ENCODE results near the gene RASSF7. TPM values are rescaled to one million over a fixed set of nuclear protein-coding genes. Genes with fewer than 3 reads are reported as not detected.

Gene RASSF7
- total and polyA plus RNA-seq, 9 donors = 4.7 to 163 (median 9.4) TPM; not detected in 1

GRCh38 chr11:593347-593746, 32.6 kb downstream of the RASSF7 start:
- intact Hi-C loops (cut with DNase I) = no loop called here
- no peaks in the 10 kb centered on the region for H3K9me3 ChIP-seq
- TF ChIP-seq CTCF (IDR thresholded peaks at IDR 0.05) (no peak), EP300 (IDR thresholded peaks at IDR 0.05) (no peak), POLR2A (IDR thresholded peaks at IDR 0.05) (no peak)
- H3K36me3 ChIP-seq = no peaks in the 10 kb centered on the region
- DNase-seq = no peak
- H3K27ac ChIP-seq = no peak overlapping the region
- no peaks in the 10 kb centered on the region for H3K4me1 ChIP-seq (ENCODE audit: insufficient read depth)
- 78 to 84% (median 81%) methylated on average over 21 of the region's 21 CpGs for WGBS, 3 donors
- no peaks in the 10 kb centered on the region for H3K27me3 ChIP-seq
- no peak overlapping the region for H3K4me3 ChIP-seq

DNA sequence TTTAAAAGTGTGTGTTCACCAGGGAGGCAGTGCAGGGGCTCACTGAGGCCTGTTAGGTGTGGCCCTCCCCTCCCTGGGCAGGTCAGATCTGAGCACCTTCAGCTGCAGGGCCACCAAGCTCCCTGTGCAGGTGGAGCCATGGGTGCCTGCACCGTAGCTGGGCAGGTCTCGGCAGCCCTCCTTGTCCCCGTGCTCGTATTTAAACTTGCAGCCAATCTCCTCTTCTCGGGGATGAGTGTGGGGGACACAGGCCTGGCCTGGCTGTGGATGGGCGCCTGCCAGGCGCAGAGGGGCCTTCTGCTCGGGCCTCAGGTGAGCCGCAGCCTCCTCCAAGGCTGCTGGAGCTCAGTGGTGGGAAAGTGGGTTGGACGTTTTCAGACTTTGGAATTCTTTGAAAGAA, 34.6 kb downstream of the RASSF7 start:
- H3K27me3 ChIP-seq = no peaks in the 10 kb centered on the region
- no peak overlapping the region for H3K4me3 ChIP-seq
- 87 to 89% (median 88%) methylated on average over 10 of the region's 10 CpGs for WGBS, 3 donors
- H3K27ac ChIP-seq = no peak overlapping the region
- intact Hi-C loops (cut with DNase I) = no loop called here
- DNase-seq = no peak
- TF ChIP-seq EP300 (IDR thresholded peaks at IDR 0.05) (no peak), POLR2A (IDR thresholded peaks at IDR 0.05) (no peak), CTCF (IDR thresholded peaks at IDR 0.05) (no peak)
- H3K4me1 ChIP-seq (ENCODE audit: insufficient read depth) = no peaks in the 10 kb centered on the region
- H3K9me3 ChIP-seq = no peaks in the 10 kb centered on the region
- H3K36me3 ChIP-seq = no peaks in the 10 kb centered on the region

- Histone ChIP-seq H3K36me3 (no peaks in the 10 kb centered on the region), H3K4me1 (ENCODE audit: insufficient read depth) (no peaks in the 10 kb centered on the region), H3K9me3 (no peaks in the 10 kb centered on the region), H3K27ac (no peak overlapping the region), H3K27me3 (no peaks in the 10 kb centered on the region), H3K4me3 (no peak overlapping the region)
- intact Hi-C loops (cut with DNase I) = no loop called here
- TF ChIP-seq CTCF (IDR thresholded peaks at IDR 0.05) = no peak
- TF ChIP-seq POLR2A (IDR thresholded peaks at IDR 0.05) = no peak
- TF ChIP-seq EP300 (IDR thresholded peaks at IDR 0.05) = no peak
- 84 to 91% (median 86%) methylated on average over 10 of the region's 10 CpGs for WGBS, 3 donors
- DNase-seq = no peak
These were observed 35.6 kb downstream of the RASSF7 start for GRCh38 chr11:596374-596773.

DNA sequence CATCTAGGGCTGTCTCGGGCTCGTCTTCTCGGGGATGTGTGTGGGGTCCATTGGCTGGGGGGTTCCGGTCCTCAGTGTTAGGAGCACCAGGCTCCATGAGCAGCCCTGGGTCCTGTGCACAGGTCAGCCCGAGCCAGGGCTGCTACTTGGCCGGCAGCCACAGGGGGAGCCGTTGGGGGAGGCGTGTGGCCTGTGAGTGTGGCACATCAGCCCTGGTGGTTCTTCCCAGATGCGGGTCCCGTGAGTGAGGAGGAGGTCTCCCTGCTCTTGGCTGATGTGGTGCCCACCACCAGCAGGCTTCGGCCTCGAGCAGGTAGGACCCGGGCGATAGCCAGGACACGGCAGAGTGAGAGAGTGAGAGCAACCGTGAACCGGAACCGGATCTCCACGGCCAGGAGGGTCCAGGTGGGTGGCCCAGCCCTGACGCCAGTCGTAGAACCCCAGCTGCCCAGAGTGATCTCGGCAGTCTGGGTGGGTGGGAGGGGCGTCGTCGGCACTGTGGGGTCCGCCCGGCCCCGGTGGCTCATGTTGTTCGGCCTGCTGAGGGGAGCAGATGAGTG, 36.5 kb downstream of the RASSF7 start:
- H3K36me3 ChIP-seq = no peaks in the 10 kb centered on the region
- 77 to 86% (median 83%) methylated on average over 22 to 29 of the region's 29 CpGs for WGBS, 3 donors
- H3K9me3 ChIP-seq = no peaks in the 10 kb centered on the region
- no peak overlapping the region for H3K27ac ChIP-seq
- DNase-seq = no peak
- TF ChIP-seq POLR2A (IDR thresholded peaks at IDR 0.05) = no peak
- no peaks in the 10 kb centered on the region for H3K4me1 ChIP-seq (ENCODE audit: insufficient read depth)
- no peak overlapping the region for H3K4me3 ChIP-seq
- intact Hi-C loops (cut with DNase I) = no loop called here
- H3K27me3 ChIP-seq = no peaks in the 10 kb centered on the region

DNA sequence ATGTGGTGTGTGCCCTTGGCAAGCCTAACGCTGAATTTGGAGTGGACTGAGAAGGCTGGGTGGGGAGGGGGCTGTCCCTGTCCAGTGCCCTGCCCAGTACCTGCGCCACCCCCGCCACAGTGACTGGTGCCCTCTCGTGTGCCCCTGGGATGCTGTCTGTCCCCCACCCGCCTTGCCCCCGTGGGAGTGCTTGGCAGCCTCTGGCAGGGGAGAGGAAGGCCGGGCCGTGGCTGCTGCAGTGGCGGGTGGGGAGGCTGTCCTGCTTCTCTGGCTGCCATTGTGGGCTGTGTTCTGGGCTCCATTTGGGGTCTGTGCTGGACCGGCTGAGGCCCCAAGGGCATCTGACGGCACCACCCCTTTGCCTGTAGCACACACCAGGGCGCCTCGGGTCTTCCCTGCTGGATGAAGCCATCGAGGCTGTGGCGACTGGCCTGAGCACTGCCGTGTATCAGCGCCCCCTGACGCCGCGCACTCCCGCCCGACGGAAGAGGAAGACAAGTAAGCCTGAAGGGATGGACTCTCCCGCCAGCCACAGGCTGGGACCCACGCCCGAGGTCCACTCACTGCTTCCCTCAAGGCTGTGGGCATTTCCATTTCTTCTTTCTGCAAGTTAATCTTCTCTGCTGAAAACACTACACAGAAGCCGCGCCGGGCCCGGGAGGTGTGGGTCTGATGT, 37.4 kb downstream of the RASSF7 start:
- no peak for TF ChIP-seq CTCF (IDR thresholded peaks at IDR 0.05)
- TF ChIP-seq POLR2A (IDR thresholded peaks at IDR 0.05) = no peak
- WGBS, 3 donors = 85 to 89% (median 89%) methylated on average over 28 to 30 of the region's 30 CpGs
- Histone ChIP-seq H3K4me1 (ENCODE audit: insufficient read depth) (no peaks in the 10 kb centered on the region), H3K4me3 (no peak overlapping the region), H3K9me3 (no peaks in the 10 kb centered on the region), H3K27ac (no peak overlapping the region), H3K27me3 (no peaks in the 10 kb centered on the region), H3K36me3 (no peaks in the 10 kb centered on the region)
- no peak for DNase-seq
- intact Hi-C loops (cut with DNase I) = no loop called here
